Stomach smooth muscle (tissue), 2 donors: Measurements from ENCODE around the gene APH1A.
"Not testable (repeated sequence)": the region's sequence is repeated elsewhere in the genome, so short reads cannot be mapped to it uniquely, and the experiment has no call there.

Experiments used
- H3K27ac ChIP-seq: one replicate; pipeline ENCODE4 v1.7.0; 2013; ENCODE audit warnings: mild to moderate bottlenecking, low read length, inconsistent platforms
- H3K27me3 ChIP-seq, 2 donors: one replicate each; pipeline ENCODE4 v1.7.0; 2013; ENCODE audit warnings: low read length in 2 of 2; ENCODE audit not compliant: insufficient read depth in 2 of 2, control insufficient read depth in 1 of 2
- H3K36me3 ChIP-seq, 2 donors: one replicate each; pipeline ENCODE4 v1.7.0; 2013; ENCODE audit warnings: low read length in 2 of 2; ENCODE audit not compliant: control insufficient read depth in 2 of 2, insufficient read depth in 2 of 2
- H3K4me1 ChIP-seq: one replicate; pipeline ENCODE4 v1.7.0; 2013; ENCODE audit warnings: low read length; ENCODE audit not compliant: control insufficient read depth, insufficient read depth
- H3K4me3 ChIP-seq, 2 donors: one replicate each; pipeline ENCODE4 v1.7.0; 2013; ENCODE audit warnings: low read length in 2 of 2
- H3K9ac ChIP-seq, 2 donors: one replicate each; pipeline ENCODE4 v1.7.0; 2013; ENCODE audit warnings: low read length in 2 of 2, mild to moderate bottlenecking in 1 of 2
- H3K9me3 ChIP-seq, 2 donors: one replicate each; pipeline ENCODE4 v1.7.0; 2013; ENCODE audit warnings: low read length in 2 of 2; ENCODE audit not compliant: control insufficient read depth in 2 of 2
- donor health status: healthy.
- donor health status: Pancreatic carcinoma.

Gene APH1A

GRCh38 chr1:150256198-150256553, 12.6 kb downstream of the APH1A start:
- Histone ChIP-seq H3K9ac (peak overlapping the region; percentile 18 to 36), H3K27ac (peak overlapping the region; percentile 80), H3K4me3 (peak overlapping the region; percentile 6 to 63), H3K27me3 (no peaks in the 10 kb centered on the region), H3K9me3 (no peaks in the 10 kb centered on the region), H3K4me1 (peaks cover 48% of the 10 kb centered on the region), H3K36me3 (no peaks in the 10 kb centered on the region)

- no peak overlapping the region for H3K27ac ChIP-seq
- H3K9me3 ChIP-seq: no peaks in the 10 kb centered on the region
- H3K4me3 ChIP-seq: no peak overlapping the region
- H3K4me1 ChIP-seq: no peaks in the 10 kb centered on the region
- H3K36me3 ChIP-seq: no peaks in the 10 kb centered on the region
- H3K9ac ChIP-seq: no peak overlapping the region
- no peaks in the 10 kb centered on the region for H3K27me3 ChIP-seq
Observed at GRCh38 chr1:150249936-150250335, 18.9 kb downstream of the APH1A start.

- no peak overlapping the region for H3K9ac ChIP-seq
- H3K9me3 ChIP-seq: no peaks in the 10 kb centered on the region
- H3K27ac ChIP-seq: no peak overlapping the region
- H3K4me1 ChIP-seq: no peaks in the 10 kb centered on the region
- no peak overlapping the region for H3K4me3 ChIP-seq
- no peaks in the 10 kb centered on the region for H3K27me3 ChIP-seq
- no peaks in the 10 kb centered on the region for H3K36me3 ChIP-seq
Observed at GRCh38 chr1:150243003-150243402, 25.8 kb downstream of the APH1A start.

DNA sequence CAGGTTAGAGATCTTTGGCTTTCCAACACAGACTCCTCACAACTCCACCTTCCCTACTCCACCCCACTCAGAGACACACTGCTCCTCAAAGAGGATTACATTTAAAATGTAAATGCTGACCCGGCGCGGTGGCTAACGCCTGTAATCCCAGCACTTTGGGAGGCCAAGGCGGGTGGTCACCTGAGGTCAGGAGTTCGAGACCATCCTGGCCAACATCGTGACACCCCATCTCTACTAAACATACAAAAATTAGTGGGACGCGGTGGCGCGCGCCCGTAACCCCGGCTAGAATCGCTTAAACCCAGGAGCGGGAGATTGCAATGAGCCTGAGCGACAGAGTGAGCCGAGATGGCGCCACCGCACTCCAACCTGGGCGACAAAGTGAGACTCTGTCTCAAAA, 31.1 kb downstream of the APH1A start:
- H3K4me3 ChIP-seq: no peak overlapping the region
- H3K27ac ChIP-seq: no peak overlapping the region
- no peaks in the 10 kb centered on the region for H3K9me3 ChIP-seq
- H3K4me1 ChIP-seq: peaks cover 13% of the 10 kb centered on the region
- H3K27me3 ChIP-seq: no peaks in the 10 kb centered on the region
- H3K36me3 ChIP-seq: no peaks in the 10 kb centered on the region
- H3K9ac ChIP-seq: no peak overlapping the region

DNA sequence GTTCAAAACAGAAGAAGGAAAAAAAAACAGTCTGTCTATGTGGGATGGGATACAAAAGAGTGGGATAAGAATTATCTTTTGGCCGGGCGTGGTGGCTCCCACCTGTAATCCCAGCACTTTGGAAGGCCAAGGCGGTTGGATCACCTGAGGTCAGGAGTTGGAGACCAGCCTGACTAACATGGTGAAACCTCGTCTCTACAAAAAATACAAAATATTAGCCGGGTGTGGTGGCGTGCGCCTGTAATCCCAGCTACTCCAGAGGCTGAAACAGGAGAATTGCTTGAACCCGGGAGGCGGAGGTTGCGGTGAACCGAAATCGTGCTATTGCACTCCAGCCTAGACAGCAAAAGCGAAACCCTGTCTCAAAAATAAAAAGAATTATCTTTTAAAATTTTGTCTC, 31.6 kb downstream of the APH1A start:
- H3K4me3 ChIP-seq, H3K9ac ChIP-seq: not testable (repeated sequence)

GRCh38 chr1:150236614-150237100, 32.2 kb downstream of the APH1A start:
- H3K9me3 ChIP-seq: no peaks in the 10 kb centered on the region
- peaks cover 13% of the 10 kb centered on the region for H3K4me1 ChIP-seq
- no peaks in the 10 kb centered on the region for H3K36me3 ChIP-seq
- H3K4me3 ChIP-seq: peak overlapping the region; percentile 69 to 92
- no peaks in the 10 kb centered on the region for H3K27me3 ChIP-seq
- H3K27ac ChIP-seq: no peak overlapping the region
- peak overlapping the region in 1 of 2 donors; percentile 72 for H3K9ac ChIP-seq

More for the DNA sequence above, 31.6 kb downstream of the APH1A start:
- not testable (repeated sequence) for H3K27me3 ChIP-seq, H3K9me3 ChIP-seq, H3K27ac ChIP-seq, H3K36me3 ChIP-seq
- H3K4me1 ChIP-seq: peaks cover 13% of the 10 kb centered on the region

- Histone ChIP-seq H3K4me3 (peak within 1 kb of the TSS; percentile 86 to 92), H3K27me3 (no peaks in the 10 kb centered on the region), H3K9ac (peak within 1 kb of the TSS; percentile 93 to 95), H3K4me1 (peaks cover 13% of the 10 kb centered on the region), H3K9me3 (no peaks in the 10 kb centered on the region), H3K36me3 (no peaks in the 10 kb centered on the region), H3K27ac (peak within 1 kb of the TSS; percentile 96)
Observed at GRCh38 chr1:150235852-150236613, 32.8 kb downstream of the APH1A start, which contains the start of gene ANP32E. Gene ANP32E, minus strand, starts transcription at chr1:150236112. Its CDS starts 326 bp downstream, at chr1:150235786.

DNA sequence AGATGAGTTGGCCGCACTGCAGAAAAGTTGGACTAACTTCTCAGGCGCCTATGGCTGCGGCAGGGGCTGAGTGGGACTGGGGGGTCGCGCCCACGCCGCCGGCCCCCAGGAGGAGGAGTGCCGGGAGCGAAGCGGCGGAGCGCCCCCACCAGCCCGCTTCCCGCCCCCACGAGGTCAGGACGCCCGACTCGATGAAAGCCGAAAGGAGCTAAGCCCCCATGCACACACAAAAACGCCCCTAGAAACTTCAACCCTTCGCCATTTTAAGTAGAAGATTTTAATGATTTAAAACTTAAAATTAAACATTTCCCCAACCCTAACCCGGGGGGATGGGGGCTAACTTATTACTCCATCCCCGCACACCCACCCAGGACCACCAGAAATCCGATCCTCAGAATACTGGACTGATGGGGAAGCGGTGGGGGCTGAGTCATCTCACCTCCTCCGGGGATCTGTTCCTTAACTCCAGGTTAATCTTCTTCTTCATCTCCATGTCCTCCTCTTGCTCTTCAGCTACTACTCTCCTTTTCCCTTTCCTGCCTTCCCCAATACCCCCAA, 33.4 kb downstream of the APH1A start:
- Histone ChIP-seq H3K27me3 (no peaks in the 10 kb centered on the region), H3K9me3 (no peaks in the 10 kb centered on the region), H3K4me3 (peak overlapping the region; percentile 86 to 92), H3K4me1 (peaks cover 13% of the 10 kb centered on the region), H3K27ac (peak overlapping the region; percentile 96), H3K9ac (peak overlapping the region; percentile 93 to 95), H3K36me3 (no peaks in the 10 kb centered on the region)

DNA sequence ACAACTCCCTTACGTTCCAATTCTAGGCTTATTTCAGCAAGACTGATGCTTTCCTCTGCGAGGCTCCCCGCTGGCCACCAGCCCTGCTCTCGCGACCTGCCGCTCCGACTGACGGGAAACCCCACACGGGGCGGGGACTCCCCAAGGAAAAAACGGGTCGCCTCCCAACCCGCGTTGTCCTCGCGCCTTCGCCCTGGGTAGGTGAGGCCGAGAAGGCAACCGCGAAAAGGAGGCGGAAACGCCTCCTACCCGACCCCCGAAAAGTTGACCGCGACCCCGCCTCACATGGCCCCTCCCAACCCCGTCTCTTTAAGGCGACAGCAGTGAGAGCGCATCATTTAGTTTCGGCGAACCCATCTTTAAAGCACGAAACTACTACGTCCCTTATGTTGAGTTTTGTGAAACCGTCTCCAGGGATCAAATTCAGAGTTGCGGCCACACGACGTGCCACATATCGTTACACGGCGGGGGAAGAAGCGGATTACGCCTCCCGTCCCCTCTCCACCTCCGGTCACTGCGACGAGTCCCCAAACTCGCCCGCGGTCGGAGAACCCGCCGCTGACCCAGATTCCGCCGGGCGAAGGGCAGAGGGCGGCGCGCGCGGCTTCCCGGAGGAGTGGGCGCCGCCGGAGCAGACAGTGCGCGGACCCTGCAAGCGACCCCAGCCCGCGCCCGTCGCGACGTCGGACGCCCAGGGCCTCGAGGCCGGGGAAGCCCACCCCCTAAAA, 34.1 kb downstream of the APH1A start:
- H3K36me3 ChIP-seq: no peaks in the 10 kb centered on the region
- H3K9ac ChIP-seq: peak overlapping the region; percentile 93 to 95
- H3K27me3 ChIP-seq: no peaks in the 10 kb centered on the region
- peak overlapping the region; percentile 96 for H3K27ac ChIP-seq
- H3K9me3 ChIP-seq: no peaks in the 10 kb centered on the region
- peak overlapping the region; percentile 86 to 92 for H3K4me3 ChIP-seq
- H3K4me1 ChIP-seq: peaks cover 13% of the 10 kb centered on the region

- Histone ChIP-seq H3K4me1 (peaks cover 13% of the 10 kb centered on the region), H3K4me3 (peak overlapping the region; percentile 86 to 92), H3K27ac (peak overlapping the region; percentile 96), H3K9ac (peak overlapping the region; percentile 93 to 95), H3K9me3 (no peaks in the 10 kb centered on the region), H3K27me3 (no peaks in the 10 kb centered on the region), H3K36me3 (no peaks in the 10 kb centered on the region)
Observed at GRCh38 chr1:150234309-150234565, 34.6 kb downstream of the APH1A start.
